ENCODE data around the gene ITPK1. TPM values are rescaled to one million over a fixed set of nuclear protein-coding genes. Genes with fewer than 3 reads are reported as not detected.

The ITPK1 gene
- total RNA-seq, 1 experiment from 2014 or later, result 25.9 TPM

GRCh38 chr14:93084402-93084801 is 31.3 kb downstream of the ITPK1 start:
- Histone ChIP-seq H3K27ac (ENCODE audit: low read length) (no peak overlapping the region), H3K27me3 (ENCODE audit: control insufficient read depth, insufficient read depth, low read length) (no peaks in the 10 kb centered on the region), H3K36me3 (ENCODE audit: control insufficient read depth, insufficient read depth, low read length) (no peaks in the 10 kb centered on the region), H3K4me3 (ENCODE audit: low read depth in 2 of 2, low read length in 2 of 2) (no peak overlapping the region), H3K9me3 (ENCODE audit: control insufficient read depth, insufficient read depth, low read depth, low read length) (no peaks in the 10 kb centered on the region), H3K4me1 (ENCODE audit: control insufficient read depth, insufficient read depth, low read length) (0 out of 2 replicates have a peak, but pooled peaks cover 5% of the 10 kb centered on the region)
- ChIA-PET POLR2A (no interaction called here), CTCF (no interaction called here)
- in situ Hi-C loops (cut with HindIII; ENCODE audit: low pct_unique_long_range_greater_than_20kb, low sequenced_read_pairs), result no loop called here
- intact Hi-C loops (cut with micrococcal nuclease; ENCODE audit: unreplicated experiment), result no loop called here
- DNase-seq (ENCODE audit: low read depth, low spot score), result no peak
- no peak for ATAC-seq
- BruUV-seq (replicated peaks), result no TSS peak
- no peak for TF ChIP-seq POLR2AphosphoS5 (IDR thresholded peaks at IDR 0.05; ENCODE audit: low read depth, low read length)
- TF ChIP-seq SIN3A (IDR thresholded peaks at IDR 0.05; ENCODE audit: borderline replicate concordance, insufficient read depth, low read depth, low read length), result no peak
- no peak for TF ChIP-seq TCF7L2 (IDR thresholded peaks at IDR 0.05; ENCODE audit: low read depth, low read length)
- TF ChIP-seq REST (IDR thresholded peaks at IDR 0.05; ENCODE audit: insufficient read depth in 1 of 2, low read depth in 2 of 2, low read length in 1 of 2), result no peak
- TF ChIP-seq CTCF (IDR thresholded peaks at IDR 0.05), result no peak

GRCh38 chr14:93083917-93084316 is 31.8 kb downstream of the ITPK1 start:
- Histone ChIP-seq H3K27me3 (ENCODE audit: control insufficient read depth, insufficient read depth, low read length) (no peaks in the 10 kb centered on the region), H3K27ac (ENCODE audit: low read length) (no peak overlapping the region), H3K9me3 (ENCODE audit: control insufficient read depth, insufficient read depth, low read depth, low read length) (no peaks in the 10 kb centered on the region), H3K4me3 (ENCODE audit: low read depth in 2 of 2, low read length in 2 of 2) (no peak overlapping the region), H3K36me3 (ENCODE audit: control insufficient read depth, insufficient read depth, low read length) (no peaks in the 10 kb centered on the region), H3K4me1 (ENCODE audit: control insufficient read depth, insufficient read depth, low read length) (0 out of 2 replicates have a peak, but pooled peaks cover 5% of the 10 kb centered on the region)
- in situ Hi-C loops (cut with HindIII; ENCODE audit: low pct_unique_long_range_greater_than_20kb, low sequenced_read_pairs), result no loop called here
- TF ChIP-seq CTCF (IDR thresholded peaks at IDR 0.05), result no peak
- no peak for TF ChIP-seq TCF7L2 (IDR thresholded peaks at IDR 0.05; ENCODE audit: low read depth, low read length)
- TF ChIP-seq POLR2AphosphoS5 (IDR thresholded peaks at IDR 0.05; ENCODE audit: low read depth, low read length), result no peak
- TF ChIP-seq SIN3A (IDR thresholded peaks at IDR 0.05; ENCODE audit: borderline replicate concordance, insufficient read depth, low read depth, low read length), result no peak
- no peak for TF ChIP-seq REST (IDR thresholded peaks at IDR 0.05; ENCODE audit: insufficient read depth in 1 of 2, low read depth in 2 of 2, low read length in 1 of 2)
- ATAC-seq (no peak), DNase-seq (ENCODE audit: low read depth, low spot score) (no peak)
- no TSS peak for BruUV-seq (replicated peaks)
- intact Hi-C loops (cut with micrococcal nuclease; ENCODE audit: unreplicated experiment), result no loop called here
- CTCF ChIA-PET, result no interaction called here
- POLR2A ChIA-PET, result no interaction called here

All from Panc1 (cell line).